HEK293T (cell line): Measurements from ENCODE around the gene AP5S1.
"Not testable (repeated sequence)": the region's sequence is repeated elsewhere in the genome, so short reads cannot be mapped to it uniquely, and the experiment has no call there.

Source experiments
- CTCF ChIA-PET: fragments of 350-600 bp; formaldehyde crosslinking; extraction: SDS; loops from one replicate; lab custom pipeline; 2021; ENCODE audit warnings: antibody characterized with exemption, inconsistent platforms; lab: Yijun Ruan, JAX
- POLR2A ChIA-PET: fragments of 350-600 bp; formaldehyde crosslinking; extraction: SDS; loops from one replicate; lab custom pipeline; 2020; ENCODE audit warnings: antibody characterized with exemption, inconsistent platforms; lab: Yijun Ruan, JAX
- DNase-seq: peaks from one replicate; pipeline ENCODE4 v3.0.0; 2012; ENCODE audit warnings: mixed read lengths; ENCODE audit errors: extremely low spot score
- ARNT ChIP-seq: fragments of 450-650 bp; IDR thresholded peaks from 2 replicates; pipeline ENCODE4 v1.6.1; 2017; ENCODE audit warnings: mild to moderate bottlenecking
- BHLHE40 ChIP-seq: fragments of 450-650 bp; IDR thresholded peaks from 2 replicates; pipeline ENCODE4 v1.6.1; 2016; ENCODE audit warnings: mild to moderate bottlenecking, moderate library complexity, borderline replicate concordance
- CTBP1 ChIP-seq: fragments of 450-650 bp; IDR thresholded peaks from 2 replicates; pipeline ENCODE4 v1.6.1; 2016; ENCODE audit warnings: borderline replicate concordance
- ELF4 ChIP-seq: fragments of 450-650 bp; IDR thresholded peaks from 2 replicates; pipeline ENCODE4 v1.6.1; 2017; ENCODE audit warnings: antibody characterized with exemption
- FOXA1 ChIP-seq: fragments of 450-650 bp; IDR thresholded peaks from 2 replicates; pipeline ENCODE4 v1.6.1; 2016; ENCODE audit warnings: mild to moderate bottlenecking
- FOXK2 ChIP-seq: fragments of 450-650 bp; IDR thresholded peaks from 2 replicates; pipeline ENCODE4 v1.6.1; 2016; ENCODE audit warnings: mild to moderate bottlenecking
- FOXM1 ChIP-seq: fragments of 450-650 bp; IDR thresholded peaks from 2 replicates; pipeline ENCODE4 v1.6.1; 2017; ENCODE audit warnings: mild to moderate bottlenecking, borderline replicate concordance
- HDGF ChIP-seq: fragments of 450-650 bp; IDR thresholded peaks from 2 replicates; pipeline ENCODE4 v1.6.1; 2017; ENCODE audit warnings: antibody characterized with exemption, borderline replicate concordance
- L3MBTL2 ChIP-seq: fragments of 450-650 bp; conservative IDR thresholded peaks from 2 replicates; pipeline ENCODE4 v1.6.1; 2016; ENCODE audit warnings: mild to moderate bottlenecking
- LEF1 ChIP-seq: fragments of 450-650 bp; IDR thresholded peaks from 2 replicates; pipeline ENCODE4 v1.6.1; 2017; ENCODE audit warnings: mild to moderate bottlenecking, borderline replicate concordance
- NFRKB ChIP-seq: fragments of 450-650 bp; IDR thresholded peaks from 2 replicates; pipeline ENCODE4 v1.6.1; 2016; ENCODE audit warnings: mild to moderate bottlenecking, moderate library complexity
- SP1 ChIP-seq: fragments of 450-650 bp; IDR thresholded peaks from 2 replicates; pipeline ENCODE4 v1.6.1; 2017
- SUZ12 ChIP-seq: fragments of 450-650 bp; IDR thresholded peaks from 2 replicates; pipeline ENCODE4 v1.6.1; 2016; ENCODE audit warnings: mild to moderate bottlenecking
- TARDBP ChIP-seq: fragments of 450-650 bp; IDR thresholded peaks from 2 replicates; pipeline ENCODE4 v1.6.1; 2016
- ZNF384 ChIP-seq: fragments of 450-650 bp; IDR thresholded peaks from 2 replicates; pipeline ENCODE4 v1.6.1; 2016
- TF ChIP-seq, protein P1 (sequence below): fragments of 450-650 bp; IDR thresholded peaks from 2 replicates; pipeline ENCODE4 v1.6.1; 2016

The AP5S1 gene

DNA sequence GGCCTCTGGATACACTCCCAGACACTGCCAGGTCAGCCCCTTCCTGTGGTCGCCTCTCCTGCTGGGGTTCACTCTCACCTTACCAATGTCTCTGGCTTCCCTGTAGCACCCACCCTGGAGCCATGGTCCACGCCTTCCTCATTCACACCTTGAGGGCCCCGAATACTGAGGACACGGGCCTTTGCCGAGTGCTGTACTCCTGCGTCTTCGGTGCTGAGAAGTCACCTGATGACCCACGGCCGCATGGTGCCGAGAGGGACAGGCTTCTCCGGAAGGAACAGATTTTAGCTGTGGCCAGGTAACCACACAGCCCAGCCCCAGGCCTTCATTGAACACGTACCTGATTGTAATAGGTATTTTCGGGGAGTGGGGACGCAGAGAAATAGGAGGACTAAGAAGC, 1.6 kb downstream of the AP5S1 start:
- POLR2A ChIA-PET, result interaction anchor here (2.0 to 3.2 kb wide), 3 partner anchors 10 to 30 kb away, joined by 6 to 20 read pairs (median 10); no protein-coding TSS in a partner anchor
- TF ChIP-seq LEF1, result no peak
- no peak for TF ChIP-seq FOXK2
- TF ChIP-seq CTBP1, result no peak
- TF ChIP-seq TARDBP, result no peak
- no peak for TF ChIP-seq ELF4
- TF ChIP-seq SUZ12, result no peak
- no peak for TF ChIP-seq HDGF
- no peak for TF ChIP-seq ARNT
- TF ChIP-seq, protein P1, sequence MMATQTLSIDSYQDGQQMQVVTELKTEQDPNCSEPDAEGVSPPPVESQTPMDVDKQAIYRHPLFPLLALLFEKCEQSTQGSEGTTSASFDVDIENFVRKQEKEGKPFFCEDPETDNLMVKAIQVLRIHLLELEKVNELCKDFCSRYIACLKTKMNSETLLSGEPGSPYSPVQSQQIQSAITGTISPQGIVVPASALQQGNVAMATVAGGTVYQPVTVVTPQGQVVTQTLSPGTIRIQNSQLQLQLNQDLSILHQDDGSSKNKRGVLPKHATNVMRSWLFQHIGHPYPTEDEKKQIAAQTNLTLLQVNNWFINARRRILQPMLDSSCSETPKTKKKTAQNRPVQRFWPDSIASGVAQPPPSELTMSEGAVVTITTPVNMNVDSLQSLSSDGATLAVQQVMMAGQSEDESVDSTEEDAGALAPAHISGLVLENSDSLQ, result no peak
- TF ChIP-seq SP1, result no peak
- TF ChIP-seq FOXM1, result no peak
- no peak for TF ChIP-seq ZNF384
- no peak for TF ChIP-seq NFRKB
- no peak for TF ChIP-seq FOXA1
- TF ChIP-seq L3MBTL2, result no peak
- no peak for TF ChIP-seq BHLHE40
- DNase-seq, result no peak
- CTCF ChIA-PET, result no interaction called here

- no peak for DNase-seq
- TF ChIP-seq FOXK2 (no peak), BHLHE40 (no peak), ZNF384 (no peak), FOXM1 (no peak), FOXA1 (no peak), ELF4 (no peak), L3MBTL2 (no peak), HDGF (no peak), ARNT (no peak), TARDBP (no peak), SP1 (no peak), NFRKB (no peak), CTBP1 (no peak), SUZ12 (no peak), LEF1 (no peak)
- TF ChIP-seq, protein P1, result no peak
- POLR2A ChIA-PET, result no interaction called here
- CTCF ChIA-PET, result no interaction called here
These were observed 3.5 kb downstream of the AP5S1 start for GRCh38 chr20:3823881-3824280.

DNA sequence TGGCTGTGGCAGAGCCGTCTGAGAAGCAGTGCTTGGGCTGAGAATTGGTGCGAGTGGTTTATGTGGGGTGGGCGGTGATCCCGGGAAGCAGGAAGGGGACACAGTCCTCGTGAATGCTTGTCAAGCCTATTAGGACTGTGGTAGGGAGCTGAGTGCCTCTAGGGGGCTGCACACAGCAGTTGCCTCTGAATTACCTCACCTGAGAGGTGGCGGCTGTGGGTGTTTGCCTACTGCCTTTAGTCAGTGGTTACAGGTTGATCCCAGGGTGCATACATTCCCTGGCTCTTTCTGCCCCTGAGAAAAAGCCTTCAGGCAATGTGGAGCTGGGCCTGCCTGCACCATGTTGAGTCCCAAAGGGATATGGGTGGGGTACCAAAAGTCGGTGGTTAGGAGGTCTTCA, 5.2 kb downstream of the AP5S1 start:
- TF ChIP-seq L3MBTL2 (no peak), CTBP1 (no peak), SP1 (no peak), ZNF384 (no peak)
- no peak for DNase-seq
- POLR2A ChIA-PET, result interaction anchor here (1.1 kb wide), 1 partner anchor 20 kb away, joined by 3 read pairs; no protein-coding TSS in a partner anchor
- CTCF ChIA-PET, result no interaction called here

DNA sequence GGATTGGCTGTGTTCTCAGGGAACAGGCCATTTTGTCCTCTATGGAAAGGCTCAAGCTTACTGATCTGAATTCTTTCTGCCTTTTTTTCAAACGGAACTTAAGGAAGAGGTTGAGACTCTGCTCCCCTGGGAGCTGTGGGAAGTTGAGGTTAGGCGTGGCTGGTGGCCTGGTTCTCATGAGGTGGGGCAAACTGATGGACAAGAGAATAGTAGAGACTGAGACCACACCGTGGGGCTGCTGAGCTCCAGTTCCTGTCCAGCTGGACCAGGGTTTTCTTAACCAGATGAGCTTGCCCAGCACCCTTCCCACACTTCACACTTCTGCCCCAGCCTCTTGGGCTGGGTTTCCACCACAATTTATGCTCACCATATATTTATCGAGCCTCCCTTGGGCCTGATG, 6.1 kb downstream of the AP5S1 start:
- POLR2A ChIA-PET, result interaction anchor here (1.1 kb wide), 1 partner anchor 19 kb away, joined by 3 read pairs; no protein-coding TSS in a partner anchor
- DNase-seq, result no peak
- CTCF ChIA-PET, result no interaction called here
- TF ChIP-seq L3MBTL2, result no peak
- no peak for TF ChIP-seq NFRKB
- TF ChIP-seq ZNF384, result no peak
- TF ChIP-seq SP1, result no peak
- no peak for TF ChIP-seq CTBP1
- no peak for TF ChIP-seq FOXK2
- TF ChIP-seq, protein P1, result no peak
- no peak for TF ChIP-seq SUZ12
- TF ChIP-seq ARNT, result no peak
- no peak for TF ChIP-seq ELF4

DNA sequence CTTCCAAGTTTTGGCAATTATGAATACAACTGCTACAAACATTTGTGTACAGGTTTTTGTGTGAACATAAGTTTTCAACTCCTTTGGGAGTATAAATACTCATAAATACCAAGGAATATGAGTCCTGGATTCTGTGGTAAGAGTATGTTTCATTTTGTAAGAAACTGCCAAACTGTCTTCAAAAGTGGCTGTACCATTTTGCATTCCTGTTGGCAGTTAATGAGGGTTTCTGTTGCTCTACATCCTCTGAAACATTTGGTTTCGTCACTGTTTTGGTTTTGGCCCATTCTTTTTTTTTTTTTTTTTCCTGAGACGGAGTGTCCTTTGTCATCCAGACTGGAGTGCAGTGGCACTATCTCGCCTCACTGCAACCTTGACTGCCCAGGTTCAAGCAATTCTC, 8.5 kb downstream of the AP5S1 start:
- POLR2A ChIA-PET, result interaction anchor here (2.6 kb wide), 1 partner anchor 8 kb away, joined by 10 read pairs; the partner anchor contains the start of gene AP5S1
- CTCF ChIA-PET, result no interaction called here
- DNase-seq, result no peak
- TF ChIP-seq ZNF384, result no peak
- TF ChIP-seq SUZ12, result no peak
- TF ChIP-seq LEF1, result no peak
- no peak for TF ChIP-seq BHLHE40
- no peak for TF ChIP-seq SP1
- TF ChIP-seq, protein P1, result no peak
- TF ChIP-seq TARDBP, result no peak
- no peak for TF ChIP-seq FOXA1
- TF ChIP-seq CTBP1, result no peak
- TF ChIP-seq L3MBTL2, result no peak
- TF ChIP-seq FOXK2, result no peak
- no peak for TF ChIP-seq FOXM1
- TF ChIP-seq HDGF, result no peak
- no peak for TF ChIP-seq NFRKB
- no peak for TF ChIP-seq ARNT
- no peak for TF ChIP-seq ELF4

DNA sequence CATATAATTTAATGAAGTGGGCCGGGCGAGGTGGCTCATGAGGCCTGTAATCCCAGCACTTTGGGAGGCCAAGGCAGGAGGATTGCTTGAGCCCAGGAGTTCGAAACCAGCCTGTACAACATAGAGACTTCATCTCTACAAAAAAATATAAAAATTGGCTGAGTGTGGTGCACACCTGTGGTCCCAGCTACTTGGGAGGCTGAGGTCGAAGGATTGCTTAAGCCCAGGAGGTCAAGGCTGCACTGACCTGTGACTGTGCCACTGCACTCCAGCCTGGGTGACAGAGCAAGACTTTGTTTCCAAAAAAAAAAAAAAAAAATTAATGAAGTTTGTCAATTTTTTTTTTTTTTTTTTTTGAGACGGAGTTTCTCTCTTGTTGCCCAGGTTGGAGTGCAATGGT, 9.5 kb downstream of the AP5S1 start:
- POLR2A ChIA-PET, result interaction anchor here (2.6 kb wide), 1 partner anchor 9 kb away, joined by 10 read pairs; the partner anchor contains the start of gene AP5S1
- not testable (repeated sequence) for DNase-seq
- CTCF ChIA-PET, result interaction anchor here (0.6 kb wide), 1 partner anchor 11 kb away, joined by 3 read pairs; no protein-coding TSS in a partner anchor
